Measurements from ENCODE around the gene CSH1.
A peak's percentile ranks its signal among the peaks of the same experiment; 100 is the strongest.
"Not testable (repeated sequence)": the region's sequence is repeated elsewhere in the genome, so short reads cannot be mapped to it uniquely, and the experiment has no call there.

The CSH1 gene

DNA sequence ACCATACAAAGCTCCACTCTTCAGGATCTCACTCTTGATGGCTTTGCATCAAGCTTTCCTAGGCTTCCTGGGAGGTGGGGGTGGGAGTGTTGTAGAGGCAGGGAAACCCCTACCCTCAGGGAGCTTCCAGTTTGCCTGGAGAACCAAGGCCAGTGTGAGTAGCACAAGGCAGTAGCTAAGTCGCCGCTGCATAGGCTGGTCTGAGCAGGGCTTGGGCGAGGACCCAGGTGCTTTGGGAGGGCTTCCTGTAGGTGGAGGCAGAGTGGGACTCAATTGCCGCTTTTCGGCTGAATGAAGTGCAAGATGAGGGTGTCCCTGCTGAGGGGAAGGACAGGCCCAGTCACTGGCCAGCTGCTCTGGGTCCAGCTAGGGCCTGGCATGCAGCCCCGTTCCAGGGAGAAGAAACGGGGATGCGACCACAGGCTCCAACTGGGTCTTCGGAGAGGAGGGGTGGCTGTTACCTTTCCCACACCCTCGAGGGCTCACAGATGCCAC, 31.8 kb upstream of the CSH1 start:
- no peak for DNase-seq

DNA sequence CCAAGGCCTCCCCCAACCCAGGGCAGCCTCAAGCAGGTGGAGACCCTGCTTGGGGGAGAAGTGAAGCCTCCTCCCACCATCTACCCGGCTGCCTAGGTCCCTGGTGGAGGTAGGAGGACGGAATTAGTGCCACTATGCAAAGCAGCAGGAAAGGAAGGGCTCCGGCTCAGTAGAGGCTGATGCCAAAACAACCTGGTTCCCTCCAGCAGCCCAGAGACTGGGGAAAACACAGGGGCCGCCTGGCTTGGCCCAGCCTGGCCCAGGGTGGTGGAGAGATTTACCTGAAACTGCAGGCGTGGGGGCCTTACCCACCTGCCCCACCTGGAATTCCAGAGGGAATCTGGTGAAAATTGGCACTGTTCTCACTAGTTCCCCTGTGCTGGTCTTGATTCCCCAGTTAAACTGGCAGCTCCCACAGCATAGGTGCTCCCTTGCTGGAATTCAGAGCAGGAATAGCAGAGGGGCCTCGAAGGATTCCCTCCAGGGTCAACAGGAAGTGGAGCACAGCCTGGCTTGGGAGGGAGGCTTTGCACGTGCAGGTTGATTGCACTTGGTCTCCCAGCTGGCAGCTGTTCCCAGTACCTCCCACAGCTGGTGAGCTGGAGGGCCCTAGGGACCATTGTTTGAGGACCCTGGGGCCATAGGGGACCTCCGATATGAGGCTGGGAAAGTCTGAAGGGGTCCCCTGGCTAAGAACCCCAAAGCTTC, 31.2 kb upstream of the CSH1 start:
- DNase-seq = no peak

- DNase-seq = no peak
These were observed 29.8 kb upstream of the CSH1 start for GRCh38 chr17:63926164-63926563.

DNA sequence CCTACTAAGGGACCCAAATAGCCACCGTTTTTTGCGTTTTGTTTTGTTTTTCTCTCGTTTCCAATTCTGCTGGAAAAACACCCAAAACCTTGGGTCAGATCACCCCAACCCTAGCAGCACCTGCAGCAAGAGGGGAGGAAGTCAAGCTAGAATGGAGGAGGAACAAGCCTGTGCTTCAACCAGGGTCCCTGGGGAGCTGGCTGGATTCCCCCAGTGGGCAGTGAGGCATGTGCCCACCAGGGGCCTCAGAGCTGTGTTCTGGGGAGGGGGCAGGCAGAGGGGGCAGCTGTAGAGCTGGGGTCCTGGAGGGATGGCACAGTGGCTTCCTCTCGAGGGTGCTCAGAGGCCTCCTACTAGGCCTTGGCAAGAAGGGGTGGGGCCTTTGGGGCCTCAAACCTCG, 29.2 kb upstream of the CSH1 start:
- DNase-seq = no peak

- not testable (repeated sequence) for DNase-seq
These were observed 26.0 kb upstream of the CSH1 start for GRCh38 chr17:63922402-63922801.

DNA sequence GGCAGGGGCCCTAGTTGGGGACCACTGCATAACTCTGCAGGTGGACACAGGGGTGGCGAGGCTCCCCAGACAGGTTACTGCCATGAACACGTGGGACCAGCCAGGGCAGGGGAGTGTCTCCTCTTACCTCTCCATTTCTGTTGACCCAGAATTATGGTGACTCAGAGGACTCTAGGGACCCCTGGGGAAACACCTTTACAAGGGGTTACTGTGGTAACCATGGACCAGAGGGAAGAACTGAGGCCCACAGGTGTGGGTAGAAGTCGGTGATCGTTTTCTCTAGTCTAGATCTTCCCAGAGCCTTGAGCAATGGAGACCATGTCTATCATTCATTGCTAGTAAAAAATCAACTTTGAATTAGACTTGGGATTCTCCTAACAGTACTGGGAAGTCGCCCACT, 24.4 kb upstream of the CSH1 start:
- DNase-seq = not testable (repeated sequence)

DNA sequence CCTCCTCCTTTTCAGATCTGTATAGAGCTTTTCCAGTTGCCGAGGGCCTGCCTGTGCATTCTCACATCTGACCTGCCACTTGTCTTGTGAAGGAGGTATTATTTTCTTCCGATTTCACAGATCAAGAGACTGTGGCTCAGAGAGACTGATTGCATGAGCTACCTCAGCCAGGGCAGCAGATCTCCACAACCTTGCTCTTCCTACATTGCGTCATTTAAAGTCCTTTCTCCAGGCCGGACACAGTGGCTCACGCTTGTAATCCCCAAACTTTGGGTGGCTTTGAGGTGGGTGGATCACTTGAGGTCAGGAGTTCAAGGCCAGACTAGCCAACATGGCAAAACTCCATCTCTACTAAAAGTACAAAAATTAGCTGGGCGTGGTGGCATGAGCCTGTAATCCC, 23.7 kb upstream of the CSH1 start:
- DNase-seq = not testable (repeated sequence)

DNA sequence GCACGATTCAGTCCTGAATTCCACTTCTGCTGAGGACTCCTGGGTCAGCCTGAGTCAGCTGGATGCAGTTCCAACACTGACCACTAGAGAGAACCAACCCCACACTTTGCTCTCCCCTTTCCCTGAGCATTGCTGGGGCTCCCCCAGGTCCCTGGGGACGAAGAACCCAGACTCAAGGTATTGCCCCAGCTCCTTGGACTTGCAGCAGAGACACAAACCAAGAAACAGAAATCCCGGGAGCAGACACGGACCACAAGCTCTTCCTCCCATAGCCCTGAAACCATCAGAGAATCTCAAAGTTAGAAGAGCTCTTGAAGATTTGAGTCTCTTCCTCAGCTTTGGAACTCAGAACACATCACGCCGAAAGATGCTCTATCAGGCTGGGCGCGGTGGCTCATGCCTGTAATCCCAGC, 22.9 kb upstream of the CSH1 start:
- DNase-seq = peak; percentile 61

DNA sequence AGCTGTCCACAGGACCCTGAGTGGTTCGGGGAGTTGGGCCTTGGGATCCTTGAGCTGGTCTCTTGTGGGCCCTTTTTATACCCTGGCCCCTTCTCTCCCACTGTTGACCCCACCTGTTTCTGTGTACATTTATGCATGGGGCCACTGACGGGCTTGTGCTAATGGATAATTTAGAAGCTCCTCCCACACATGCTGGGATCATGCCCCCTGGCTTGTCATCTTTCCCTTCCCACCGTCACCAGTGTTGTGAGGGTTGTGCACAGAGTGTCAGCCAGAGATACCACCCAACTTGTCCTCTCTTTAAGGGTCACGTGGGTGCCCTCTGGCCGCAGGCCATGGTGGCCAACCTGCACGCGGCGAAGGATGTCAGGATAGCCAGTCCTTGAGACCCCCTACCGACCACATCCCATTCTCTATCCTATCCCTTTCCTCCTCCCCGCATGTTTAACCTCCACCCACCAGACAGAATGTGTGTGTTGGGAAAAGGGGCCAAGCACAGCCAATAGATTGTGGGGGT, 22.5 kb upstream of the CSH1 start, which contains the start of gene GH1:
Gene GH1 (minus strand): TSS at position 51 of the 517 bp plus-strand sequence. CDS start 63 bp downstream, outside the sequence.
- DNase-seq = not testable (repeated sequence)

- DNase-seq = no peak
These were observed 21.9 kb upstream of the CSH1 start for GRCh38 chr17:63918305-63918704.

- no peak for DNase-seq
These were observed 21.3 kb upstream of the CSH1 start for GRCh38 chr17:63917646-63918045.

DNA sequence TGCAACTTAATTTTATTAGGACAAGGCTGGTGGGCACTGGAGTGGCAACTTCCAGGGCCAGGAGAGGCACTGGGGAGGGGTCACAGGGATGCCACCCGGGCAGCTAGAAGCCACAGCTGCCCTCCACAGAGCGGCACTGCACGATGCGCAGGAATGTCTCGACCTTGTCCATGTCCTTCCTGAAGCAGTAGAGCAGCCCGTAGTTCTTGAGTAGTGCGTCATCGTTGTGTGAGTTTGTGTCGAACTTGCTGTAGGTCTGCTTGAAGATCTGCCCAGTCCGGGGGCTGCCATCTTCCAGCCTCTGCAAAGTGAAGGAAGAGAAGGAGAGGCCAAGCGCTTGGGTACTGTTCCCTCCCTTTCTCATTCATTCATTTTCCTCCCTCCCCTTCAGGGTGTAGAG, 20.8 kb upstream of the CSH1 start:
- not testable (repeated sequence) for DNase-seq

DNA sequence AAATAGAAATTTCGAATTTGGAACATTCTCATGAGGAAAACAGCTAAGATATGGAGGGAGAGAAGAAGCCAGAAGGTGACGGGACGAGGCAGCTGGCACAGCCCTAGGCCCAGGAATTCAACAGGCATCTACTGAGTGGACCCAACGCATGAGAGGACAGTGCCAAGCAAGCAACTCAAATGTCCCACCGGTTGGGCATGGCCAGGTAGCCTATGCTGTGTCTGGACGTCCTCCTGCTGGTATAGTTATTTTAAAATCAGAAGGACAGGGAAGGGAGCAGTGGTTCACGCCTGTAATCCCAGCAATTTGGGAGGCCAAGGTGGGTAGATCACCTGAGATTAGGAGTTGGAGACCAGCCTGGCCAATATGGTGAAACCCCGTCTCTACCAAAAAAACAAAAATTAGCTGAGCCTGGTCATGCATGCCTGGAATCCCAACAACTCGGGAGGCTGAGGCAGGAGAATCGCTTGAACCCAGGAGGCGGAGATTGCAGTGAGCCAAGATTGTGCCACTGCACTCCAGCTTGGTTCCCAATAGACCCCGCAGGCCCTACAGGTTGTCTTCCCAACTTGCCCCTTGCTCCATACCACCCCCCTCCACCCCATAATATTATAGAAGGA, 20.3 kb upstream of the CSH1 start:
- DNase-seq = no peak

GRCh38 chr17:63915753-63916152, 19.4 kb upstream of the CSH1 start:
- DNase-seq = not testable (repeated sequence)

- no peak for DNase-seq
These were observed 18.1 kb upstream of the CSH1 start for GRCh38 chr17:63914471-63914870.

DNA sequence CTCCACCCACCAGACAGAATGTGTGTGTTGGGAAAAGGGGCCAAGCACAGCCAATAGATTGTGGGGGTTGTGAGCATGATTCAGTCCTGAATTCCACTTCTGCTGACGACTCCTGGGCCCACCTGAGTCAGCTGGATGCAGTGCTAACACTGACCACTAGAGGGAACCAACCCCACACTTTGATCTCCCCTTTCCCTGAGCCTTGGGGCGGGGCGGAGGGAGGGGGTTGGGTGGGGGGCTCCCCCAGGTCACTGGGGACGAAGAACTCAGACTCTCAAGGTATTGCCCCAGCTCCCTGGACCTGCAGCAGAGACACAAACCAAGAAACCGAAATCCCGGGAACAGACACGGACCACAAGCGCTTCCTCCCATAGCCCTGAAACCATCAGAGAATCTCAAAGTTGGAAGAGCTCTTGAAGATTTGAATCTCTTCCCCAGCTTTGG, 15.3 kb upstream of the CSH1 start:
- peak; percentile 26 for DNase-seq

DNA sequence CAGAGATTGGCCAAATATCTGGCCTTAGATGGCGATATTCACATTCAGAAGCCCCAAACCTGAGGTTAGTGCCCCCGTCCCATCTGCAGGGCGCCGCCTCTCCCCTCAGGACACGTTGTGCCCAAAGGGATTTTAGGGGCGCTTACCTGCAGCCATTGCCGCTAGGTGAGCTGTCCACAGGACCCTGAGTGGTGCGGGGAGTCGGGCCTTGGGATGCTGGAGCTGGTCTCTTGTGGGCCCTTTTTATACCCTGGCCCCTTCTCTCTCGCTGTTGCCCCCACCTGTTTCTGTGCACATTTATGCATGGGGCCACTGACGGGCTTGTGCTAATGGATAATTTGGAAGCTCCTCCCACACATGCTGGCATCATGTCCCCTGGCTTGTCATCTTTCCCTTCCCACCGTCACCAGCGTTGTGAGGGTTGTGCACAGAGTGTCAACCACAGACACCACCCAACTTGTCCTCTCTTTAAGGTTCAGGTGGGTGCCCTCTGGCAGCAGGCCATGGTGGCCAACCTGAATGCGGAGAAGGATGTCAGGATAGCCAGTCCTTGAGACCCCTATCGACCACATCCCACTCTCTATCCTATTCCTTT, 14.8 kb upstream of the CSH1 start, which contains the start of gene CSHL1:
Gene CSHL1 (minus strand): TSS at position 218 of the 595 bp plus-strand sequence. CDS start 62 bp downstream, at position 156.
- DNase-seq = no peak

- no peak for DNase-seq
These were observed 13.7 kb upstream of the CSH1 start for GRCh38 chr17:63910096-63910495.

DNA sequence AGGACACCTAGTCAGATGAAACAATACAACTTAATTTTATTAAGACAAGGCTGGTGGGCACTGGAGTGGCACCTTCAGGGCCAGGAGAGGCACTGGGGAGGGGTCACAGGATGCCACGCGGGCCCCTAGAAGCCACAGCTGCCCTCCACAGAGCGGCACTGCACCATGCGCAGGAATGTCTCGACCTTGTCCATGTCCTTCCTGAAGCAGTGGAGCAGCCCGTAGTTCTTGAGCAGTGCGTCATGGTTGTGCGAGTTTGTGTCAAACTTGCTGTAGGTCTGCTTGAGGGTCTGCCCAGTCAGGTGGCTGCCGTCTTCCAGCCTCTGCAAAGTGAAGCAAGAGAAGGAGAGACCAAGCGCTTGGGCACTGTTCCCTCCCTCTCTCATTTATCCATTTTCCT, 13.2 kb upstream of the CSH1 start:
- DNase-seq = not testable (repeated sequence)

- peak; percentile 11 for DNase-seq
These were observed 10.9 kb upstream of the CSH1 start for GRCh38 chr17:63907161-63907778.

DNA sequence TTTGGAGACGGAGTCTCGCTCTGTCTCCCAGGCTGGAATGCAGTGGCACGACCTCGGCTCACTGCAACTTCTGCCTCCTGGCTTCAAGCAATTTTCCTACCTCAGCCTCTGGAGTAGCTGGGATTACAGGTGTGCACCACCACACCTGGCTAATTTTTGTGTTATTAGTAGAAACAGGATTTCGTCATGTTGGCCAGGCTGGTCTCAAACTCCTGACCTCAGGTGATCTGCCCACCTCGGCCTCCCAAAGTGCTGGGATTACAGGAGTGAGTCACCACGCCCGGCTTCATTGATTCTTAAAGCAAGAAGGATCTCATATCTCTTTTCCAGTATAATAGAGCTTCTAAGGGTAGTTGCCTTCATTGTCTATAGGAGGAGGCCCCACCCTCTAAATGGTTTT, 8.4 kb upstream of the CSH1 start:
- DNase-seq = not testable (repeated sequence)

DNA sequence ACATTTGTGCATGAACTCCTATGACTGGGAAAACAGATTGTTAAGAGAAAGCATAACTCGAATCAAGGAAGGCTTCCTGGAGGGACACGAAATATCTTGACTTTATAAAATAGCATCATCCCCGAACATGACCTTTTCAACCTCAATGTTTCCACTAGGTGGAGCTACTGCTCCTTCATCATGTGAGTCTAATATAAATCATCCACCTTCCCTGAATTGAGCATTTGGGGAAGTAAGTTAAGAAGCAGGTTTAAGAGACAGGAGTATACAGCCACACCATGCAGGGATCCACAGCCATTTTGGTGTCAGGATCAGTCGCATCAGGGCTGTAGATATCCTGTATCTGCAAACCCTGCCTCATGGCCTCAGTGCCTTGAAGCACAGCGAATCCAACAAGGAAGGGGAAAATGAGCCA, 7.4 kb upstream of the CSH1 start:
- DNase-seq = not testable (repeated sequence)

- DNase-seq = not testable (repeated sequence)
These were observed 5.6 kb upstream of the CSH1 start for GRCh38 chr17:63901971-63902370.
